ENCODE measurements around the gene MAPK12. TPM values are rescaled to one million over a fixed set of nuclear protein-coding genes. Genes with fewer than 3 reads are reported as not detected.

The MAPK12 gene
- polyA plus RNA-seq, 1 donor from 2014 or later: 36.7 TPM

- Histone ChIP-seq H3K4me3 (ENCODE audit: low read length) (peak overlapping the region; percentile 95), H3K9me2 (ENCODE audit: insufficient read depth, low read length) (no peaks in the 10 kb centered on the region), H3K4me2 (ENCODE audit: low read length) (peak overlapping the region; percentile 91), H3K27ac (ENCODE audit: low read length) (peak overlapping the region; percentile 81), H3F3A (ENCODE audit: insufficient read depth, low read length, poor library complexity, severe bottlenecking) (no peaks in the 10 kb centered on the region), H3K36me3 (ENCODE audit: insufficient read depth, low read length) (no peaks in the 10 kb centered on the region), H3K9me3 (ENCODE audit: low read length) (no peaks in the 10 kb centered on the region), H3K9ac (ENCODE audit: low read length) (peak overlapping the region; percentile 86), H2AFZ (ENCODE audit: low read depth, low read length) (no peak overlapping the region), H3K27me3 (ENCODE audit: insufficient read depth, low read depth, low read length) (no peaks in the 10 kb centered on the region), H3K79me2 (replicated peaks; ENCODE audit: insufficient read depth, low read length) (peaks cover 35% of the 10 kb centered on the region), H4K20me1 (ENCODE audit: insufficient read depth) (no peaks in the 10 kb centered on the region)
- no peak for TF ChIP-seq TAF1 (IDR thresholded peaks at IDR 0.05; ENCODE audit: low read depth)
- no peak for TF ChIP-seq EP300 (conservative IDR thresholded peaks at IDR 0.05; ENCODE audit: poor library complexity, severe bottlenecking)
- no peak for TF ChIP-seq EZH2 (IDR thresholded peaks at IDR 0.05; ENCODE audit: borderline replicate concordance, insufficient read depth, low read length, poor library complexity, severe bottlenecking)
- TF ChIP-seq CTCF (IDR thresholded peaks at IDR 0.05; ENCODE audit: poor library complexity, severe bottlenecking): no peak
- no peak for TF ChIP-seq REST (IDR thresholded peaks at IDR 0.05; ENCODE audit: borderline replicate concordance)
- no peak for TF ChIP-seq SMC3 (conservative IDR thresholded peaks at IDR 0.05; ENCODE audit: poor library complexity)
- no peak for TF ChIP-seq RAD21 (conservative IDR thresholded peaks at IDR 0.05)
- no peak for TF ChIP-seq POLR2AphosphoS5 (IDR thresholded peaks at IDR 0.05)
- TF ChIP-seq MXI1 (conservative IDR thresholded peaks at IDR 0.05; ENCODE audit: poor library complexity, severe bottlenecking): no peak
Measured at GRCh38 chr22:50243685-50244419, 17.6 kb downstream of the MAPK12 start.

GRCh38 chr22:50242406-50242949 is 19.0 kb downstream of the MAPK12 start:
- H4K20me1 ChIP-seq (ENCODE audit: insufficient read depth): no peaks in the 10 kb centered on the region
- H3F3A ChIP-seq (ENCODE audit: insufficient read depth, low read length, poor library complexity, severe bottlenecking): no peaks in the 10 kb centered on the region
- H2AFZ ChIP-seq (ENCODE audit: low read depth, low read length): no peak overlapping the region
- H3K9me2 ChIP-seq (ENCODE audit: insufficient read depth, low read length): no peaks in the 10 kb centered on the region
- no peak overlapping the region for H3K27ac ChIP-seq (ENCODE audit: low read length)
- no peaks in the 10 kb centered on the region for H3K9me3 ChIP-seq (ENCODE audit: low read length)
- H3K79me2 ChIP-seq (replicated peaks; ENCODE audit: insufficient read depth, low read length): peaks cover 35% of the 10 kb centered on the region
- TF ChIP-seq POLR2AphosphoS5 (IDR thresholded peaks at IDR 0.05): no peak
- TF ChIP-seq EZH2 (IDR thresholded peaks at IDR 0.05; ENCODE audit: borderline replicate concordance, insufficient read depth, low read length, poor library complexity, severe bottlenecking): no peak
- no peak for TF ChIP-seq RAD21 (conservative IDR thresholded peaks at IDR 0.05)
- TF ChIP-seq CTCF (IDR thresholded peaks at IDR 0.05; ENCODE audit: poor library complexity, severe bottlenecking): no peak
- TF ChIP-seq EP300 (conservative IDR thresholded peaks at IDR 0.05; ENCODE audit: poor library complexity, severe bottlenecking): no peak
- no peak for TF ChIP-seq SMC3 (conservative IDR thresholded peaks at IDR 0.05; ENCODE audit: poor library complexity)
- no peak for TF ChIP-seq MXI1 (conservative IDR thresholded peaks at IDR 0.05; ENCODE audit: poor library complexity, severe bottlenecking)
- TF ChIP-seq TAF1 (IDR thresholded peaks at IDR 0.05; ENCODE audit: low read depth): no peak
- TF ChIP-seq REST (IDR thresholded peaks at IDR 0.05; ENCODE audit: borderline replicate concordance): no peak
- H3K9ac ChIP-seq (ENCODE audit: low read length): peak overlapping the region; percentile 13
- no peaks in the 10 kb centered on the region for H3K36me3 ChIP-seq (ENCODE audit: insufficient read depth, low read length)
- peak overlapping the region; percentile 95 for H3K4me3 ChIP-seq (ENCODE audit: low read length)
- H3K4me2 ChIP-seq (ENCODE audit: low read length): peak overlapping the region; percentile 78
- H3K27me3 ChIP-seq (ENCODE audit: insufficient read depth, low read depth, low read length): no peaks in the 10 kb centered on the region
